ENCODE data around the gene MRPL11. TPM values are rescaled to one million over a fixed set of nuclear protein-coding genes. Genes with fewer than 3 reads are reported as not detected.
A peak's percentile ranks its signal among the peaks of the same experiment; 100 is the strongest.
"Not testable (repeated sequence)": the region's sequence is repeated elsewhere in the genome, so short reads cannot be mapped to it uniquely, and the experiment has no call there.

Gene MRPL11
- polyA plus RNA-seq, 1 of the 3 experiments (the other 2 are of a cell fraction), result 45.6 TPM

GRCh38 chr11:66431287-66431686 is 7.4 kb downstream of the MRPL11 start:
- H3K9me3 ChIP-seq; H4K20me1 ChIP-seq (ENCODE audit: insufficient read depth); H3K9me2 ChIP-seq; H3K4me1 ChIP-seq (ENCODE audit: control insufficient read depth in 1 of 2, insufficient read depth in 2 of 2, low read depth in 1 of 2, low read length in 1 of 2); H2AFZ ChIP-seq (ENCODE audit: low read depth); DNase-seq; H3K27ac ChIP-seq (ENCODE audit: low read depth in 2 of 2, low read length in 1 of 2); H3K27me3 ChIP-seq (ENCODE audit: insufficient read depth); H3K4me3 ChIP-seq (ENCODE audit: low read depth in 2 of 2, low read length in 1 of 2); H3F3A ChIP-seq (replicated peaks; ENCODE audit: insufficient read depth); H3K79me2 ChIP-seq (ENCODE audit: insufficient read depth); POLR2A ChIA-PET; H3K9ac ChIP-seq; H3K4me2 ChIP-seq: not testable (repeated sequence)
- peaks cover 8 to 14% of the 10 kb centered on the region in 2 experiments for H3K36me3 ChIP-seq (replicated peaks in 1 of 2; ENCODE audit: control insufficient read depth in 1 of 2, insufficient read depth in 2 of 2, low read length in 1 of 2)
- CTCF ChIA-PET, result interaction anchor here (0.9 to 22.6 kb wide), 5 partner anchors 8 to 47 kb away, joined by 5 to 617 read pairs (median 9); partner anchors contain the start of genes MRPL11 and NPAS4

- no peak overlapping the region for H2AFZ ChIP-seq (ENCODE audit: low read depth)
- ChIA-PET CTCF (interaction anchor here (0.6 to 22.6 kb wide), 22 partner anchors 9 to 527 kb away, joined by 3 to 617 read pairs (median 4); partner anchors contain the start of genes DPP3, MRPL11, NPAS4 and RBM4B), POLR2A (no interaction called here)
- H3K27ac ChIP-seq (ENCODE audit: low read depth in 2 of 2, low read length in 1 of 2), result no peak overlapping the region
- no peak overlapping the region for H3K9ac ChIP-seq
- H3K9me3 ChIP-seq, result no peaks in the 10 kb centered on the region
- H3K27me3 ChIP-seq (ENCODE audit: insufficient read depth), result no peaks in the 10 kb centered on the region
- H3K79me2 ChIP-seq (ENCODE audit: insufficient read depth), result no peaks in the 10 kb centered on the region
- DNase-seq, result peak; percentile 88
- H3K36me3 ChIP-seq (replicated peaks in 1 of 2; ENCODE audit: control insufficient read depth in 1 of 2, insufficient read depth in 2 of 2, low read length in 1 of 2), result peaks cover 3% of the 10 kb centered on the region in 2 experiments
- 28% methylated on average over 9 of the region's 9 CpGs for WGBS (ENCODE audit: low lambda C conversion rate)
- H4K20me1 ChIP-seq (ENCODE audit: insufficient read depth), result no peaks in the 10 kb centered on the region
- H3K4me1 ChIP-seq (ENCODE audit: control insufficient read depth in 1 of 2, insufficient read depth in 2 of 2, low read depth in 1 of 2, low read length in 1 of 2), result no peaks in the 10 kb centered on the region
- no peak overlapping the region; a peak in 1 of 4 replicates for H3K4me3 ChIP-seq (ENCODE audit: low read depth in 2 of 2, low read length in 1 of 2)
- peak; percentile 93 for TF ChIP-seq RAD21 (IDR thresholded peaks at IDR 0.05; ENCODE audit: low read length)
- TF ChIP-seq SMC3 (IDR thresholded peaks at IDR 0.05; ENCODE audit: low read depth, low read length), result peak; percentile 96
- TF ChIP-seq MXI1 (IDR thresholded peaks at IDR 0.05; ENCODE audit: low read depth, low read length), result peak; percentile 46; the same call in 1 of the 2 replicates
- TF ChIP-seq ZBTB33 (IDR thresholded peaks at IDR 0.05; ENCODE audit: borderline replicate concordance, low read depth), result no peak
- TF ChIP-seq CTCF (IDR thresholded peaks at IDR 0.05), result peak; percentile 84
- no peak for TF ChIP-seq REST (IDR thresholded peaks at IDR 0.05; ENCODE audit: low read depth, low read length)
- no peaks in the 10 kb centered on the region for H3K9me2 ChIP-seq
- H3K4me2 ChIP-seq, result no peak overlapping the region
- peaks cover 4% of the 10 kb centered on the region for H3F3A ChIP-seq (replicated peaks; ENCODE audit: insufficient read depth)
Observed at GRCh38 chr11:66429983-66430602, 8.6 kb downstream of the MRPL11 start.

Data from SK-N-SH (cell line).